ENCODE results near the gene SYF2.

- TF ChIP-seq CTCF (conservative IDR thresholded peaks at IDR 0.05; ENCODE audit: low read depth in 2 of 2) (no peak), EZH2 (IDR thresholded peaks at IDR 0.05; ENCODE audit: low read depth, unreplicated experiment) (no peak), POLR2AphosphoS5 (IDR thresholded peaks at IDR 0.05; ENCODE audit: low read depth) (no peak)
Observed at GRCh38 chr1:25192154-25192553, 40.1 kb downstream of the SYF2 start.
